Measurements from ENCODE around the gene FREM2. TPM values are rescaled to one million over a fixed set of nuclear protein-coding genes. Genes with fewer than 3 reads are reported as not detected.

The FREM2 gene
- total RNA-seq, 4 donors from 2014 or later: 32.0 to 54.6 (median 46.2) TPM

DNA sequence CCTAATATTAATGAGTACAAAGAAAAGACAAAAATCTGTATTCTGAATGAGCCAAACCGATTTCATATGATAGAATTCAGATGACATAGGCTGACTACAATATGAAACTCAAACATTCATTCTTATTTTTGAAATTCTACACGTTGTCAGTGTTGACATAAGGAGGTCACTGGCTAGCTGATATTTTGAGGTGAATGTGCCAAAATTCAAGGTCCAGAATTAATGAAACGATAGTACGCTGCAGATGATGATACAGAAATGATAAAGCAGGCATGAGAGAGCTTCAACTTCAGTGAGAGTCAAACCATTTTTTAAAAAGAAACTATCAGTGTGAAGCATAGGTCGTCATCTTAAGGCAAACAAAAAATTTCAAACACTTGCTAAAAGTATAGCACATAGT lies 88.2 kb downstream of the FREM2 start:
- Histone ChIP-seq H3K9me3 (no peaks in the 10 kb centered on the region), H3K4me3 (replicated peaks in 1 of 3) (no peak overlapping the region), H3K27ac (no peak overlapping the region), H3K36me3 (no peaks in the 10 kb centered on the region), H3K4me1 (no peaks in the 10 kb centered on the region), H3K27me3 (no peaks in the 10 kb centered on the region)
- intact Hi-C loops (cut with DNase I): no loop called here
- no peak for DNase-seq
- WGBS, 2 donors: 69 to 70% methylated on average over 5 of the region's 5 CpGs
- TF ChIP-seq, protein P1, sequence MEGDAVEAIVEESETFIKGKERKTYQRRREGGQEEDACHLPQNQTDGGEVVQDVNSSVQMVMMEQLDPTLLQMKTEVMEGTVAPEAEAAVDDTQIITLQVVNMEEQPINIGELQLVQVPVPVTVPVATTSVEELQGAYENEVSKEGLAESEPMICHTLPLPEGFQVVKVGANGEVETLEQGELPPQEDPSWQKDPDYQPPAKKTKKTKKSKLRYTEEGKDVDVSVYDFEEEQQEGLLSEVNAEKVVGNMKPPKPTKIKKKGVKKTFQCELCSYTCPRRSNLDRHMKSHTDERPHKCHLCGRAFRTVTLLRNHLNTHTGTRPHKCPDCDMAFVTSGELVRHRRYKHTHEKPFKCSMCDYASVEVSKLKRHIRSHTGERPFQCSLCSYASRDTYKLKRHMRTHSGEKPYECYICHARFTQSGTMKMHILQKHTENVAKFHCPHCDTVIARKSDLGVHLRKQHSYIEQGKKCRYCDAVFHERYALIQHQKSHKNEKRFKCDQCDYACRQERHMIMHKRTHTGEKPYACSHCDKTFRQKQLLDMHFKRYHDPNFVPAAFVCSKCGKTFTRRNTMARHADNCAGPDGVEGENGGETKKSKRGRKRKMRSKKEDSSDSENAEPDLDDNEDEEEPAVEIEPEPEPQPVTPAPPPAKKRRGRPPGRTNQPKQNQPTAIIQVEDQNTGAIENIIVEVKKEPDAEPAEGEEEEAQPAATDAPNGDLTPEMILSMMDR (IDR thresholded peaks at IDR 0.05): no peak
- no peak for TF ChIP-seq POLR2A (IDR thresholded peaks at IDR 0.05)

DNA sequence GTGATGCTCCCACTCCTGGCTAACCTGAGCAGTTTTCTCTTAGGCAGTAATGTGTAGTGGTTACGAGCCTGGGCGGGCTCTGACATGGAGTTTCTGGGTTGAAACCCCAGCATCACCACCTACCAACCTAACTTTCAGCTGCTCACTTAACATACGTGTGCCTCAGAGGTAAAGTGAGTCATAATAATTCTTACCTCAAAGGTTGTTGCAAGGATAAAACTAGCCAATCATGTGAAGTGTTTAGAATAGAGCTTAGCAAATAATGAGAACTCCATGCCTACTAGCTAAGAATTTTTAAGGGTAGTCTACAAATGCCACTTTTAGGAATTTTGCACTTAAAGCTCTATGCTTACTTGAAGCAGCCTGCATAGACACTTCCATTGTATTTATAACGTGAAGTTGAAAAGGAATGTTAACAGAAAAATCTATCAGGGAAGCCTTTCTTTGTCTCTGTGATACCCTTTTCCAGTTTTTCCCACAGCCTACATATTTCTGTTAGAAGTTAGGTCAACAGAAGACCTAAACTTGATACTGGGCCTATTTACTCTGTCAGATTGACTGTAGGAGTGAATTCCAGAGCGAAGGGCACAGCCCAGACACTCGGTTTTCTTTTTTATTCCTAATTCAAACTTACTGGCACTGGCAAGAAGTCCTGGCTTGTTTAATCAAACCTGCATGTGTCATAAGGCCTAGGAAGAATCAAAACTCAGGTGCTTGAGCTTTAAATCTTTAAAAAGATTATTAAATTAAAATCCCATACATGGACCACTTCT lies 90.7 kb downstream of the FREM2 start:
- Histone ChIP-seq H3K9me3 (no peaks in the 10 kb centered on the region), H3K27me3 (no peaks in the 10 kb centered on the region), H3K36me3 (no peaks in the 10 kb centered on the region), H3K27ac (no peak overlapping the region), H3K4me3 (replicated peaks in 1 of 3) (no peak overlapping the region), H3K4me1 (no peaks in the 10 kb centered on the region)
- DNase-seq: no peak
- intact Hi-C loops (cut with DNase I): no loop called here
- TF ChIP-seq POLR2A (IDR thresholded peaks at IDR 0.05): no peak
- TF ChIP-seq, protein P1 (IDR thresholded peaks at IDR 0.05): no peak
- WGBS, 2 donors: 91 to 92% methylated on average over 6 of the region's 6 CpGs

DNA sequence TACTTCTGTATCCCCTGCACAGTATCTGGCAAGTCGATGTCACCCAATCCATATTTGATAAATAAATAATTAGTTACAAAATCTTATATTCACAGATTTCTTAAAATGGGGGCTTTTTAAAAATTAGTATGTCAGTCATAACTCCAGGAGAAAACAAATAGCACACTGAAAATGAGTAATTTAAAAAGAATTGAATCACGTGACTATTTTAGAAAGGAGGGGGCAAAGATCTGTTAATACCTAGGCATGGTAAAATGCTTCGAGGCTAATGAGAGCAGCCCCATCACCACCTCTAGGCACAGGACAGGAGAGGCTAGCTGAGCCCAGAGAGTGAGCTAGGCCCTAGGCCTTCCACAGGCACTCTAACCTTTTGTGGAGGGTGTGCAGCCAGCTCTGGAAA lies 94.7 kb downstream of the FREM2 start:
- H3K4me3 ChIP-seq (replicated peaks in 1 of 3): no peak overlapping the region
- intact Hi-C loops (cut with DNase I): no loop called here
- no peak for DNase-seq
- no peak overlapping the region for H3K27ac ChIP-seq
- no peaks in the 10 kb centered on the region for H3K36me3 ChIP-seq
- no peaks in the 10 kb centered on the region for H3K27me3 ChIP-seq
- H3K4me1 ChIP-seq: no peaks in the 10 kb centered on the region
- TF ChIP-seq, protein P1 (IDR thresholded peaks at IDR 0.05): no peak
- no peak for TF ChIP-seq POLR2A (IDR thresholded peaks at IDR 0.05)
- 91 to 92% methylated on average over 3 of the region's 3 CpGs for WGBS, 2 donors
- H3K9me3 ChIP-seq: no peaks in the 10 kb centered on the region

DNA sequence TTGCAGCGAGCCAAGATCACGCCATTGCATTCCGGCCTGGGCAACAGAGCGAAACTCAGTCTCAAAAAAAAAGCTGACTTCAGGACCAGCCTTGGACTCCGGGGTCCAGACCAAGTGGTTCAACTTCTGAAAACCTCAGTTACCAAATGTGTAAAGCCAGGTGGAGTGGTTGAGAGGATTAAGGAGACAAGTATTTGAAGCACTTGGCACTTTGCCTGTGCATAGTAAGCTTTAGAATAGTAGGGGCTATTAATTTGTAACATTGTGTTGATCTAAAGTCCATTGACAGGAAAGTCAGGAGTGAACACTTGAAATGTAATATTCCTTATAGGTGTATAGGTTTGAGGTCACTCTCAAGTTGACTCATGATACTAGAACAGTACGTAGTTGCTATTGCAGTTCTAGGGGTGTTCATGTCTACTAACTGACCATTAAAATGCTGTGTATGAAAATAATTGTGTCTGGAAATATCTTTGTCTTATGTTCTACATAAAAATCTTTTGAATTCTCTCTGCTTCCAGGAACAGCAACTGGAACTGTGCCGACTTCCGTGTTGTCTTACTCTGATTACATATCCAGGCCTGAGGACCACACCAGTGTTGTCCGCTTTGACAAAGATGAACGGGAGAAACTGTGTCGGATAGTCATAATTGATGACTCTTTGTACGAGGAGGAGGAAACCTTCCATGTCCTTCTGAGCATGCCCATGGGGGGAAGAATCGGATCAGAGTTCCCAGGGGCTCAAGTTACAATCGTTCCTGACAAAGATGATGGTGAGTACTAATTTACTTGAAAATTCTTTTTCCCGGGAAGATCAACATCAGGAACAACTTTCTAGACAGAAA lies 97.4 kb downstream of the FREM2 start:
- 79 to 83% methylated on average over 15 of the region's 15 CpGs for WGBS, 2 donors
- no peaks in the 10 kb centered on the region for H3K9me3 ChIP-seq
- no peak overlapping the region for H3K27ac ChIP-seq
- no peaks in the 10 kb centered on the region for H3K4me1 ChIP-seq
- intact Hi-C loops (cut with DNase I): no loop called here
- TF ChIP-seq, protein P1 (IDR thresholded peaks at IDR 0.05): no peak
- TF ChIP-seq POLR2A (IDR thresholded peaks at IDR 0.05): no peak
- no peaks in the 10 kb centered on the region for H3K36me3 ChIP-seq
- DNase-seq: no peak
- no peak overlapping the region for H3K4me3 ChIP-seq (replicated peaks in 1 of 3)
- no peaks in the 10 kb centered on the region for H3K27me3 ChIP-seq

DNA sequence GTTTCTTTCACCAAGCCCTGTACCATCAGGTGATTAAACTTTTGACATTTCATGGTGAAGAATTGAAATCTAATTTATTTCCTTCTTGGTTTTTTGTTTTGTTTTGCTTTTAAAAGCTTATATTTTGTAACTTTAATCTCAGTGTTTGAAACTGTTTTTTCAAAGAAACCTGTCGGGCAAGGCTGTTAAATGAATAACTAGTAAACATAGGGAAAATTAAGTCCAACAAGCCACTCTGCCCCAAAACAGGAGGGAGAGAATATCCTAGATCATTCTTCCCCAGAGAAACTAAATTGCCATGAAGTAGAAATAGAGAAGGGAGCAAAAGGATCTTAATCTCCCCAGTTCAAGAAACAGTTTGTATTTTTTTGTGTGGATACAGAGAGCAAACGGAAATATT lies 98.2 kb downstream of the FREM2 start:
- WGBS, 2 donors: 81 to 87% methylated on average over 2 of the region's 2 CpGs
- no peaks in the 10 kb centered on the region for H3K9me3 ChIP-seq
- intact Hi-C loops (cut with DNase I): no loop called here
- TF ChIP-seq, protein P1 (IDR thresholded peaks at IDR 0.05): no peak
- no peak for TF ChIP-seq POLR2A (IDR thresholded peaks at IDR 0.05)
- H3K27ac ChIP-seq: no peak overlapping the region
- H3K4me3 ChIP-seq (replicated peaks in 1 of 3): no peak overlapping the region
- no peaks in the 10 kb centered on the region for H3K4me1 ChIP-seq
- H3K27me3 ChIP-seq: no peaks in the 10 kb centered on the region
- no peaks in the 10 kb centered on the region for H3K36me3 ChIP-seq
- DNase-seq: no peak
